HEK293T (cell line): ENCODE measurements around the gene QKI.

Experiments
- ARNT ChIP-seq: fragments of 450-650 bp; IDR thresholded peaks from 2 replicates; pipeline ENCODE4 v1.6.1; 2017; ENCODE audit warnings: mild to moderate bottlenecking
- BHLHE40 ChIP-seq: fragments of 450-650 bp; IDR thresholded peaks from 2 replicates; pipeline ENCODE4 v1.6.1; 2016; ENCODE audit warnings: mild to moderate bottlenecking, moderate library complexity, borderline replicate concordance
- CTBP1 ChIP-seq: fragments of 450-650 bp; IDR thresholded peaks from 2 replicates; pipeline ENCODE4 v1.6.1; 2016; ENCODE audit warnings: borderline replicate concordance
- ELF4 ChIP-seq: fragments of 450-650 bp; IDR thresholded peaks from 2 replicates; pipeline ENCODE4 v1.6.1; 2017; ENCODE audit warnings: antibody characterized with exemption
- FOXA1 ChIP-seq: fragments of 450-650 bp; IDR thresholded peaks from 2 replicates; pipeline ENCODE4 v1.6.1; 2016; ENCODE audit warnings: mild to moderate bottlenecking
- FOXK2 ChIP-seq: fragments of 450-650 bp; IDR thresholded peaks from 2 replicates; pipeline ENCODE4 v1.6.1; 2016; ENCODE audit warnings: mild to moderate bottlenecking
- FOXM1 ChIP-seq: fragments of 450-650 bp; IDR thresholded peaks from 2 replicates; pipeline ENCODE4 v1.6.1; 2017; ENCODE audit warnings: mild to moderate bottlenecking, borderline replicate concordance
- L3MBTL2 ChIP-seq: fragments of 450-650 bp; conservative IDR thresholded peaks from 2 replicates; pipeline ENCODE4 v1.6.1; 2016; ENCODE audit warnings: mild to moderate bottlenecking
- PKNOX1 ChIP-seq: fragments of 450-650 bp; IDR thresholded peaks from 2 replicates; pipeline ENCODE4 v1.6.1; 2016
- SP1 ChIP-seq: fragments of 450-650 bp; IDR thresholded peaks from 2 replicates; pipeline ENCODE4 v1.6.1; 2017
- SUZ12 ChIP-seq: fragments of 450-650 bp; IDR thresholded peaks from 2 replicates; pipeline ENCODE4 v1.6.1; 2016; ENCODE audit warnings: mild to moderate bottlenecking
- TARDBP ChIP-seq: fragments of 450-650 bp; IDR thresholded peaks from 2 replicates; pipeline ENCODE4 v1.6.1; 2016

- TF ChIP-seq SUZ12 (no peak), FOXM1 (no peak), FOXA1 (no peak), CTBP1 (no peak), L3MBTL2 (no peak), SP1 (no peak), TARDBP (no peak), PKNOX1 (no peak), FOXK2 (no peak), ARNT (no peak), BHLHE40 (no peak), ELF4 (no peak)
These were observed 7.7 kb upstream of the QKI start for GRCh38 chr6:163406830-163407229.
